ENCODE data around the gene SPAG16.

DNA sequence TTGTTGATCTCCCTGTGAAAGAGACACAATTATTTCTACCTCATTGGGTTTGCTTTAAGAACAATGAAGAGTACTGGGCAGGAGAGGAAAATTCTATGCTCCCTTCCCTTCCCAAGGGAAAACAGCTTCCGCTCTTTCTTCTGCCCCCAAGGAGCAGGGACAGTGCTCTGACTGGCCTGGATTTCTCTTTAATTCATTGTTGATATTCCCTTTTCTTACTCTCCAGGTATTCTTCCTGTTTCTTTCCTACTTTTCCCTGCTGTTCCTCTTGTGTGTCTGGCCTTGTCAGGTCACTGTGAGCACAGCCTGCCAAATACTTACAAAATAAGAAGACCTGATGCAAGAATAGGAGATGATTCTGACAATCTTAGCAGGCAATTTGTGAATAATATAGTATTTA is 49.6 kb upstream of the SPAG16 start:
- TF ChIP-seq CTCF (IDR thresholded peaks at IDR 0.05; ENCODE audit: insufficient read depth, low read length, poor library complexity, severe bottlenecking) (no peak), EZH2phosphoT487 (conservative IDR thresholded peaks at IDR 0.05; ENCODE audit: low read length) (no peak)
